HepG2 (cell line): ENCODE results near the gene CD4. TPM values are rescaled to one million over a fixed set of nuclear protein-coding genes. Genes with fewer than 3 reads are reported as not detected.

ENCODE experiments used
- GFI1 ChIP-seq: sonication (generic); formaldehyde crosslinking; IDR thresholded peaks from 2 replicates; pipeline ENCODE4 v1.5.0; 2020; ENCODE audit warnings: missing genetic modification reagents, mild to moderate bottlenecking, borderline replicate concordance
- GPN1 ChIP-seq: sonication (generic); formaldehyde crosslinking; IDR thresholded peaks from 2 replicates; pipeline ENCODE4 v1.5.1; 2020; ENCODE audit warnings: missing genetic modification reagents, borderline replicate concordance
- HMGXB4 ChIP-seq, 2 experiments: sonication (generic) in 1 of 2; formaldehyde crosslinking in 1 of 2; IDR thresholded peaks; 2 replicates each; pipeline versions ENCODE4 v1.4.0 to v1.6.1; 2018 to 2020; ENCODE audit warnings: missing genetic modification reagents in 2 of 2, borderline replicate concordance in 1 of 2, low read depth in 1 of 2, mild to moderate bottlenecking in 1 of 2, missing biosample characterization in 1 of 2
- NKX3-1 ChIP-seq: sonication (generic); formaldehyde crosslinking; IDR thresholded peaks from 2 replicates; pipeline ENCODE4 v1.5.0; 2020; ENCODE audit warnings: missing genetic modification reagents
- PRDM15 ChIP-seq: sonication (generic); formaldehyde crosslinking; IDR thresholded peaks from 2 replicates; pipeline ENCODE4 v1.4.0; 2020; ENCODE audit warnings: missing genetic modification reagents
- SP2 ChIP-seq: sonication (generic); formaldehyde crosslinking; IDR thresholded peaks from 2 replicates; pipeline ENCODE4 v1.5.1; 2020; ENCODE audit warnings: mild to moderate bottlenecking, missing genetic modification reagents
- ZBTB38 ChIP-seq: sonication (generic); formaldehyde crosslinking; IDR thresholded peaks from 2 replicates; pipeline ENCODE4 v1.5.1; 2020; ENCODE audit warnings: mild to moderate bottlenecking, missing genetic modification reagents
- ZC3H13 ChIP-seq: sonication (generic); formaldehyde crosslinking; IDR thresholded peaks from 2 replicates; pipeline ENCODE4 v1.8.1; 2023; ENCODE audit warnings: mild to moderate bottlenecking, missing genetic modification reagents, moderate library complexity
- ZNF614 ChIP-seq: IDR thresholded peaks from 2 replicates; pipeline ENCODE4 v1.6.1; 2018; ENCODE audit warnings: missing biosample characterization, missing genetic modification reagents, inconsistent platforms, borderline replicate concordance
- ZSCAN29 ChIP-seq: sonication (generic); formaldehyde crosslinking; conservative IDR thresholded peaks from 2 replicates; pipeline ENCODE4 v1.4.0; 2020; ENCODE audit warnings: mild to moderate bottlenecking, missing genetic modification reagents
- polyA plus RNA-seq, 8 experiments: library from polyadenylated mRNA; depleted of rRNA in 3 of 8; stranded (reverse) in 7 of 8; unstranded in 1 of 8; fragments of >200 nt; fragmentation: Illumina TruSeq in 4 of 8; extraction: Trizol in 4 of 8; gene quantifications; 2 replicates each; pipeline versions ENCODE4 v1.2.1 to v1.2.3, GENCODE V29; 2011 to 2016; ENCODE audit warnings: low read depth in 4 of 8, missing spikeins in 1 of 8, mixed read lengths in 1 of 8; ENCODE audit not compliant: insufficient read depth in 1 of 8
- total RNA-seq, 5 experiments: library from RNA; depleted of rRNA; stranded (reverse); fragments of >200 nt; fragmentation: Illumina TruSeq; extraction: Trizol; gene quantifications; 2 replicates each; pipeline ENCODE4 v1.2.3, GENCODE V29; 2016; ENCODE audit warnings: low read depth in 1 of 5
- TF ChIP-seq, protein P1 (sequence below): IDR thresholded peaks from 2 replicates; pipeline ENCODE4 v1.6.1; 2018; ENCODE audit warnings: missing genetic modification reagents
- TF ChIP-seq, protein P2 (sequence below): sonication (generic); formaldehyde crosslinking; IDR thresholded peaks from 2 replicates; pipeline ENCODE4; 2020; ENCODE audit warnings: missing genetic modification reagents, mild to moderate bottlenecking, borderline replicate concordance

CD4 gene
- total and polyA plus RNA-seq, 2 of the 13 experiments (the other 11 are each of a cell fraction or from before 2014, with no cell fraction given), result 0.07 to 0.95 TPM

DNA sequence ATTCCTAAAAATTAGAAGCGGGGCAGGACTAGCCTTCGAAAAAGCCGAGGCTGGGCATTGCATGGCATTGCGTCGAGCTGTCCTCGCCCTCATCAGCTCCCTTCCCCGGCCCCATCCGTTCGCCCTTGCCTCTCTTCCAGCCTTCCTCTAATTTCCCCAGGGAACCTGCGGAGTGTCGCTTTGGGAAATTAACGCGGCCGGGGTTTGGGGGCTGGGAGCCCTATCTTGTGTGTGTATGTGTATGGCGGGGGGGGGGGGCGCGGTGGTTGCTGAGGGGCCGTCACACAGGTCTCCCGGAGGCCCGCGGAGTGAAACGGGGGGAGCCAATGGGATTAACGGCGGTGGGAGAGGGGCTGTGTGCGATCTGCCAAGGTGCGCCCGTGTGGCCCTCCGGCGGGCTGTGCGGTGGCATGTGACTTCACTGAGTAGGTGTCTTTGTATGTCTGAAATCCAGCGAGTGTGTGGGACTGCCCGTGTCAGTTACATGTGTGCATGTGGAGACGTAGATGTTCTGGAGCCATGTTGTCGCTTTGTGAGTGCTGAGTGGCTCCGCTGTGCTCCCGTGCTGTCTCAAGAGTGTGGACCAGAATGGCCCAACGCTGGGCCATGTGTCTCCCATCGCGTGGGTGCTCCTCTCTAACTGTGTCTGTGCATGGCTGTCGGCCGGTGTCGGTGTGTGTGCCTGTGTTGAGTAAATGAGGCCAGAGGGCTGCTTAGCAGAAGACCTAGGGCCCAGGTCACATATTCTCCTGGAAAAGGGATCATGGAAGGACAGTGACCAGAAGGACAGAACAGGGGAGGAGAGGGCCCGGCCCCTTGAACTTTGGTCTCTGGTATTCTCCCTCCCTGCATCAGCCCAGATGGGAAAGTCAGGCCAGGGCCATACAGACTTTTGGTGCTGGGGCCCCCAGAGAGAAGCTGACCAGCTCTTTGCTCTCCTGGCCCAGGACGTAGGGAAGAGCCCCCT lies 21.7 kb upstream of the CD4 start (continued):
- TF ChIP-seq, protein P1, sequence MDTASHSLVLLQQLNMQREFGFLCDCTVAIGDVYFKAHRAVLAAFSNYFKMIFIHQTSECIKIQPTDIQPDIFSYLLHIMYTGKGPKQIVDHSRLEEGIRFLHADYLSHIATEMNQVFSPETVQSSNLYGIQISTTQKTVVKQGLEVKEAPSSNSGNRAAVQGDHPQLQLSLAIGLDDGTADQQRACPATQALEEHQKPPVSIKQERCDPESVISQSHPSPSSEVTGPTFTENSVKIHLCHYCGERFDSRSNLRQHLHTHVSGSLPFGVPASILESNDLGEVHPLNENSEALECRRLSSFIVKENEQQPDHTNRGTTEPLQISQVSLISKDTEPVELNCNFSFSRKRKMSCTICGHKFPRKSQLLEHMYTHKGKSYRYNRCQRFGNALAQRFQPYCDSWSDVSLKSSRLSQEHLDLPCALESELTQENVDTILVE (CRISPR knock-in tag), result no peak
- TF ChIP-seq ZBTB38 (CRISPR knock-in tag), result no peak
- peak; percentile 60; the same call in 1 of the 2 replicates for TF ChIP-seq GFI1 (CRISPR knock-in tag)
- peak; percentile 42; the same call in 1 of the 2 replicates for TF ChIP-seq PRDM15 (CRISPR knock-in tag)
- TF ChIP-seq SP2, result no peak
- no peak for TF ChIP-seq NKX3-1 (CRISPR knock-in tag)
- TF ChIP-seq ZSCAN29, result peak; percentile 52; the same call in 1 of the 2 replicates
- TF ChIP-seq ZNF614, result no peak
- TF ChIP-seq, protein P2, sequence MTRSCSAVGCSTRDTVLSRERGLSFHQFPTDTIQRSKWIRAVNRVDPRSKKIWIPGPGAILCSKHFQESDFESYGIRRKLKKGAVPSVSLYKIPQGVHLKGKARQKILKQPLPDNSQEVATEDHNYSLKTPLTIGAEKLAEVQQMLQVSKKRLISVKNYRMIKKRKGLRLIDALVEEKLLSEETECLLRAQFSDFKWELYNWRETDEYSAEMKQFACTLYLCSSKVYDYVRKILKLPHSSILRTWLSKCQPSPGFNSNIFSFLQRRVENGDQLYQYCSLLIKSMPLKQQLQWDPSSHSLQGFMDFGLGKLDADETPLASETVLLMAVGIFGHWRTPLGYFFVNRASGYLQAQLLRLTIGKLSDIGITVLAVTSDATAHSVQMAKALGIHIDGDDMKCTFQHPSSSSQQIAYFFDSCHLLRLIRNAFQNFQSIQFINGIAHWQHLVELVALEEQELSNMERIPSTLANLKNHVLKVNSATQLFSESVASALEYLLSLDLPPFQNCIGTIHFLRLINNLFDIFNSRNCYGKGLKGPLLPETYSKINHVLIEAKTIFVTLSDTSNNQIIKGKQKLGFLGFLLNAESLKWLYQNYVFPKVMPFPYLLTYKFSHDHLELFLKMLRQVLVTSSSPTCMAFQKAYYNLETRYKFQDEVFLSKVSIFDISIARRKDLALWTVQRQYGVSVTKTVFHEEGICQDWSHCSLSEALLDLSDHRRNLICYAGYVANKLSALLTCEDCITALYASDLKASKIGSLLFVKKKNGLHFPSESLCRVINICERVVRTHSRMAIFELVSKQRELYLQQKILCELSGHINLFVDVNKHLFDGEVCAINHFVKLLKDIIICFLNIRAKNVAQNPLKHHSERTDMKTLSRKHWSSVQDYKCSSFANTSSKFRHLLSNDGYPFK (CRISPR knock-in tag), result 0 out of 2 replicates have a peak, but pooled peaks have one; percentile 4
- TF ChIP-seq GPN1 (CRISPR knock-in tag), result no peak
- TF ChIP-seq HMGXB4 (CRISPR knock-in tag; IDR thresholded peaks at IDR 0.05; ENCODE audit: borderline replicate concordance in 1 of 2, low read depth in 1 of 2), result peak in 1 of 2 experiments; percentile 28; a peak in 3 of 4 replicates
- peak; percentile 31; the same call in 1 of the 2 replicates for TF ChIP-seq ZC3H13
